Astrocyte of the cerebellum (primary cell): Measurements from ENCODE around the gene ITGA11.

Source experiments
- DNase-seq: peaks from one replicate; pipeline ENCODE4 v3.0.0-alpha.2; 2011; ENCODE audit warnings: low read depth
- H3K4me3 ChIP-seq: 2 replicates; pipeline ENCODE4 v1.5.1; 2011; ENCODE audit warnings: mild to moderate bottlenecking, low read depth, low read length, moderate library complexity
- in situ Hi-C: cut with HindIII; loops from 2 replicates; pipeline ENCODE4 v1.10.0; 2017; ENCODE audit warnings: low sequenced_read_pairs
- TF ChIP-seq, protein P1 (sequence below): IDR thresholded peaks from 2 replicates; pipeline ENCODE4 v1.5.1; 2012; ENCODE audit warnings: low read length, low read depth, moderate library complexity, mild to moderate bottlenecking; ENCODE audit errors: missing control alignments

ITGA11 gene

DNA sequence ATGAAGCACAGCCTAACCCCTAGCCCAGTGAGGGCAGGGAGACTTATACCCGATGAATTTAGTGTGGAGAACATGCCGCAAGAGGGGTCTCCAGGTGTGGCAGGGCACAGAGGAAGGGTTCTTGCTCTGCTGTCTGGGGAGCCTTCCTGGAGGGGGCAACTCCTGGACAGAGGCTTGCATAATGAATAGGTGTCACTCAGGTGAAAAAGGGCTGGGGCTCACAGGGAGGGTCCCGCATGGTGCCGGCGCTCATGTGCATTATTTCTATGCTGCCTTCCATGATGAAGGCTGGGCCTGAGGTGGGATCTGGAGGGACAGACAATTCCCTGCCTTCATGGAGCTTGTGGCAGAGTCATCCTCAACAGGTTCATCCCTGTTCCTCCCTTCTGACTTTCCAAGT lies 51.5 kb downstream of the ITGA11 start:
- no peak overlapping the region for H3K4me3 ChIP-seq
- TF ChIP-seq, protein P1, sequence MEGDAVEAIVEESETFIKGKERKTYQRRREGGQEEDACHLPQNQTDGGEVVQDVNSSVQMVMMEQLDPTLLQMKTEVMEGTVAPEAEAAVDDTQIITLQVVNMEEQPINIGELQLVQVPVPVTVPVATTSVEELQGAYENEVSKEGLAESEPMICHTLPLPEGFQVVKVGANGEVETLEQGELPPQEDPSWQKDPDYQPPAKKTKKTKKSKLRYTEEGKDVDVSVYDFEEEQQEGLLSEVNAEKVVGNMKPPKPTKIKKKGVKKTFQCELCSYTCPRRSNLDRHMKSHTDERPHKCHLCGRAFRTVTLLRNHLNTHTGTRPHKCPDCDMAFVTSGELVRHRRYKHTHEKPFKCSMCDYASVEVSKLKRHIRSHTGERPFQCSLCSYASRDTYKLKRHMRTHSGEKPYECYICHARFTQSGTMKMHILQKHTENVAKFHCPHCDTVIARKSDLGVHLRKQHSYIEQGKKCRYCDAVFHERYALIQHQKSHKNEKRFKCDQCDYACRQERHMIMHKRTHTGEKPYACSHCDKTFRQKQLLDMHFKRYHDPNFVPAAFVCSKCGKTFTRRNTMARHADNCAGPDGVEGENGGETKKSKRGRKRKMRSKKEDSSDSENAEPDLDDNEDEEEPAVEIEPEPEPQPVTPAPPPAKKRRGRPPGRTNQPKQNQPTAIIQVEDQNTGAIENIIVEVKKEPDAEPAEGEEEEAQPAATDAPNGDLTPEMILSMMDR: no peak
- in situ Hi-C loops: no loop called here
- DNase-seq: no peak

DNA sequence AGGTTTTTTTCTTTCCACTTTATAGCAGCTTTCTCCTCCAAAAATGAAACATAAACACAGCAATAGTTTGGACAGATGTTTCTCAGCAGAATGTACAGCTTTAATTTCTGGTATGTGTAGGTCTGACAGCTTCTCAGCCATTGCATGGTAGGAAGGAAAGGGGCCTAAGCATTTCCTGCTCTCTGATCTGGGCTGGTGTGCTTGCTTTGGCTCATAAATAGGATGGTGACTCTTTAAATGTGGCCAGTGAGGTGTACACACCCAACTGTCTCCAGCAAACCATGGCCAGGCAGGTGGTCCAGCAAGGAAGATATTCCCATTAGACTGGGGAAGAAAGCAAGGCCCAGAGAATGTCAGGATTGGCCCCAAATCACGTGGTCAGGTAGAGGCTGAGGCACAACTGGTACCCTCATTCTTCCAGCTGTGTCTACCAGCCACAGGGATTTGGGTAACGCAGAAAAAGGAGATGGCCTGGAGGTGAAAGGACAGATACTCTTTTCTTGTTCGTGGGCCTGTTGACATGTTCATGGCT lies 52.1 kb downstream of the ITGA11 start:
- no peak overlapping the region for H3K4me3 ChIP-seq
- TF ChIP-seq, protein P1: no peak
- in situ Hi-C loops: no loop called here
- no peak for DNase-seq

DNA sequence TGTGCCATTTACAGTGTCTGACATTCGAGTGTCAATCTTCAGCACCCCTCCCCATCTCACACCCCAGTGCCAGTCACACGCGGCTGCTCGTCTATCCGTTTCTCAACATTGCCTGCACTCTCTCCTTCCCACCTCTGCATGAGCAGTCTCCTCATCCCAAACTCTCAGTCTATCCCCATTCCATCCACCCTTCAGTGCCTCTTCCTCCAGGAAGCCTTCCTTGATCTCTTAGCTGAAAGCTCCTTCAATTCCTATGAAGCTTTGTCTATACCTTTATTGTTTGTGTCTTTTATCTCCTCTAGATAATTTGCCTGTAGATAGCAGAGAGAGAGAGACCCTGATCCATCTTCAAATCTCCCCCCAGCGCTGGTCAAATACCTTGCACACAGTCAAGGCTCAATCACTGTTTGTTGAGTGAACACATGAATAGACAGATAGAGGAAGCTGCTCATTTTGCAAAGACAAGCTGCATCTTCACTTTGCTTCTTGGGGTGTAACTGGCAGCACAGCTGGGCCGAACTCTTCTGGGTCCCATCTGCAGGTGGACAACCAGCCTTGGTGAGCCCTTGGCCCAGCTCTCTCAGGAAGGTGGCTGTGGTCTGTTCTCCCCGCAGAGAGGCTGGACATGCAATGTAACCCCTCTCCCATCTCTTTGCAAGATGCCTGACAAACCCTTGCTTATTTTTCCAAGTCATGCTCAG lies 52.8 kb downstream of the ITGA11 start:
- H3K4me3 ChIP-seq: no peak overlapping the region
- TF ChIP-seq, protein P1: no peak
- in situ Hi-C loops: no loop called here
- no peak for DNase-seq

DNA sequence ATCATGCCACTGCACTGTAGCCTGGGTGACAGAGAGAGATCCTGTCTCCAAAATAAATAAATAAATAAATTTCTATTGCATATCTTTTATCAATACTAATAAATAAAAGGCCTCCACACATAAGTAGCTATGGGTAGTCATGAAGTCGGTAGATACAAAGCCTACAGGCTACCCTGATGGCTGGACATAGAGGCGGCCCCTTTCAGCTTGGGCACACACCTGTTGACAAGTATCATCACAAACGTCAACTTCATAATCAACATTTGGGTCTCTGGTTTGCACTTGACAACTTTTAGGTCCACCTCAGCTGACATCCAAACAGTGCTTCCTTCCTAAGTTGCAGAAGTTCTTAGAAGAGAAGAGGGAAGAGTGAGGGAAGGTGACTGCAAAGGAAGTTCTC lies 53.4 kb downstream of the ITGA11 start:
- TF ChIP-seq, protein P1: no peak
- H3K4me3 ChIP-seq: no peak overlapping the region
- DNase-seq: no peak
- in situ Hi-C loops: no loop called here

DNA sequence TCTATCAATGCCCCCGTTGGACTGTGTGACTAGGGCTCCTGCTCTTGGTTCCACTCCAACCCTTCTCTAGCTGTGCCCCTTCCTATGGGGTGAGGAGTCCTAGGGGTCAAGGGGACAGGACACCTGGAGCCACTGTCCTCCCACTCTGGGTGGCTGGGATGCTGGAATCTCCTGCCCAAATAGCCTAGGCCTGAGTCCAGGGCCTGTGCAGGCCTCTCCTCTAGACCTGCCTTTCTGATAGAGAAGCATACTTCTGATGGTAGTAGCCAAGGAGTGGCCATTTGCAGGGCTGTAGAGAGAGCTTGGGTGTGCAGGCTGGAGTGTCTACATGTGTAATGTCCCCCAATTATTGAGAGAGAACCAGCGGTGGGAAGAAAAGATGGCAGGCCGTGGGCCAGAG lies 54.2 kb downstream of the ITGA11 start:
- in situ Hi-C loops: no loop called here
- DNase-seq: no peak
- no peak overlapping the region for H3K4me3 ChIP-seq
- TF ChIP-seq, protein P1: no peak

DNA sequence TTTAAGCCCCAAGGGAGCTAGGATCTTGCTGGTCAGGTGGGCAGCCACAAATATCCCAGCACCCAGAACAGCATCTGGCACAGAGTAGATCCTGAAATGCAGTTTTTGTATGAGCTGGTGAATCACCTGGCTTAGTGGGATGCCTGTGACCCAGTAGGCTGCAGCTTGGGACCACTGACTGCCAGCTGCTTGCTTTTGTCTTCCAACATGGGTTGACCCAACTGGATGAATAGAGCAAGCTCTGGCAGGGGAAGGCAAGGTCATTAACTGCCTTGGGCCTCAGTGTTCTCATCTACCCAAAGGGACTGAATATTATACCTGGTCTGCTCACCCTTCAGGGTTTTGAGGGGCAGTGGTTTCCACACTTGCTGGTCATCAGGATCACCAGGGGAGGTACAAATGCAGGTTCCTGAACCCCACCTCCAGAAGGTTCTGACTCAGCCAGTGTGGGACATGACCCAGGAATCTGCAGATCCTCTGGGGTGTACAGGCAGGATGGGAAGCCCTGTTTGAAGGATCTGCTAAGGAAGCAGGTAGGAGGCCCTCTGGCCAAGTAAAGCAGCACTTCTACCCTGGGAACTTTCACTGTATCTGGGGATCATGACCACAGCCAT lies 55.4 kb downstream of the ITGA11 start:
- in situ Hi-C loops: no loop called here
- no peak overlapping the region for H3K4me3 ChIP-seq
- DNase-seq: no peak
- TF ChIP-seq, protein P1: no peak
